Measurements from ENCODE around the gene BCR.

The BCR gene

DNA sequence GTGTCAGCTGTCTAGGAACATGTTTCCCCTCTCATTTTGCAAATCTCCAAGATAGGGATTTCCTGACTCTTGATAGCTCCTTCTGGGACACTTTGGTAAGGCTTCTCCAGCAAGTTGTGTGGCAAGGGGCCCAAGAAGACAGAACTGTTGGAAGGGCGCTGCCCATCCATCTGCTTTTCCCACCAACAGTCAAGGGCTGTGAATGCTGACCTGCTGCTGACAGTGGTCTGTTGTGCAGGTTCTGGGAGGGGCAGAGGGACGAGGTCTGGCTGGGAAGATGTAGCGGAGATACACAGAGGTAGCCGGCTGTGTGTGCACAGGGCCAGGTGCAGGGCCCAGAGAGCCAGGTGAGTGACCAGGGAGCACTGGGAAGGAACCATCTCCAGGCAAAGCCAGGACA, 12.2 kb downstream of the BCR start:
- CTCF ChIA-PET: no interaction called here
- POLR2A ChIA-PET: no interaction called here
- DNase-seq (ENCODE audit: extremely low spot score): no peak
- no peak for TF ChIP-seq CTCF (IDR thresholded peaks at IDR 0.05; ENCODE audit: control extremely low read depth, extremely low read depth, low read depth, missing control alignments)

- no peak for TF ChIP-seq CTCF (IDR thresholded peaks at IDR 0.05; ENCODE audit: control extremely low read depth, extremely low read depth, low read depth, missing control alignments)
- CTCF ChIA-PET: interaction anchor here (1.2 to 1.6 kb wide), 2 partner anchors 10 to 89 kb away, joined by 3 to 6 read pairs; no protein-coding TSS in a partner anchor
- POLR2A ChIA-PET: no interaction called here
- no peak for DNase-seq (ENCODE audit: extremely low spot score)
These were observed 13.0 kb downstream of the BCR start for GRCh38 chr22:23193196-23193827.

DNA sequence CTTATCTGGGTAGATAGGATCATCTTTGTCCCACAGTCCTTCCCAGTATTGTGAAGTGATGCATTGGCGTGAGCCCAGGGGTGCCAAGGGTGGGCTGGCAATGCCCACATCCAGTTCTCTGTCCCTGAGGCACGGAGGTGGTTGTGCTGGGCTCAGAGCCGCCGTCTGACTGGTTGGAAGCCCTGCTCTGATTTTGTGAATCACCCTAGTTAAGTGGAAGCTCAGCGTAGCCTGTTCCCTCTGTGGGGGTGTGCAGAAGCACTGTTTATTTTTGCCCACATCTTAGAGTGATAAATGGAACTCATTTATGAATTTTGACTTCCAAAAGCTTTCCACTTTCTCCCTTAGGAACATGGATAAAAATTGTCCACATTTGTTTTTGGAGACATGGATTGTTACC, 13.6 kb downstream of the BCR start:
- no peak for DNase-seq (ENCODE audit: extremely low spot score)
- POLR2A ChIA-PET: no interaction called here
- CTCF ChIA-PET: interaction anchor here (1.2 to 1.6 kb wide), 2 partner anchors 10 to 88 kb away, joined by 3 to 6 read pairs; no protein-coding TSS in a partner anchor
- no peak for TF ChIP-seq CTCF (IDR thresholded peaks at IDR 0.05; ENCODE audit: control extremely low read depth, extremely low read depth, low read depth, missing control alignments)

DNA sequence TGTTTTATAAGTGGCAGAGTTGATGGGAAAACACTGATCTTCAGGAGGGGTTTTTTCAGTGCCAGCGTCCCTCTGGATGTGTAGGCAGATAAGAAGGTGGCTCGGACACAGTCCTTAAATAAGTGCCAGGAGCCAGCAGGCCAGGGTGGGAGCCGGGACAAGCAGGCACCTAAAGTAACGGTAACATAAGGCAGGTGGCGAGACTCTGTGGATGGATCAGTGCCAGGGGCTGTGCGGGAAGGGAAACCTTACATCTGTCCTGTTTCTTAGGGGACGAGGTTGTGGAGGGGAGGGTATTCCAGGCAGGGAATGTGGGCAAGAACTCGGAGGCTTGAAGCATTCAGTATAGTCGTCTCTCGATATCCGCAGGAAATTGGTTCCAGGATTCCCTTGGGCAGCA, 15.9 kb downstream of the BCR start:
- CTCF ChIA-PET: no interaction called here
- TF ChIP-seq CTCF (IDR thresholded peaks at IDR 0.05; ENCODE audit: control extremely low read depth, extremely low read depth, low read depth, missing control alignments): no peak
- no peak for DNase-seq (ENCODE audit: extremely low spot score)
- POLR2A ChIA-PET: no interaction called here

DNA sequence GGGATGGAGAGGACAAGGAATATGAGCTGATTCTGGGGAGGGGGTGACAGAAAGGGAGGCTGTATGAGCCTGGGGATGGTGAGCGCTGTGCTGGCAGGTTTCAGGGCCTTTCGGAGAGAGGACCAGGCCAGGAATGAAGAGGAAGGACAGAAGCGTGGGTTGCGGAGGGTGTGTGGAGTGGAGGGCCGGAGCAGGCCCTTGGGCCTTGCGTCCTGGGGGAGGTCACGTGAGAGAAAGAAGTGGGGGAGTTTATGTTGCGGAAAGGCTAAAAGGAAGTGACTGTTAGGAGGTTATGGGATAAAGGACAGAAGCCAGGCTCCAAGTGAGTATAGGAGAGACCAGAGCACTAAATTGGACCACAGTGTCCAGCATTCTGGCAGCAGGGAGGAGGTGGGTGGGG, 17.5 kb downstream of the BCR start:
- no peak for DNase-seq (ENCODE audit: extremely low spot score)
- ChIA-PET CTCF (interaction anchor here (0.6 kb wide), 1 partner anchor 84 kb away, joined by 3 read pairs; no protein-coding TSS in a partner anchor), POLR2A (no interaction called here)
- TF ChIP-seq CTCF (IDR thresholded peaks at IDR 0.05; ENCODE audit: control extremely low read depth, extremely low read depth, low read depth, missing control alignments): no peak

- no peak for TF ChIP-seq CTCF (IDR thresholded peaks at IDR 0.05; ENCODE audit: control extremely low read depth, extremely low read depth, low read depth, missing control alignments)
- DNase-seq (ENCODE audit: extremely low spot score): no peak
- ChIA-PET CTCF (no interaction called here), POLR2A (no interaction called here)
These were observed 18.9 kb downstream of the BCR start for GRCh38 chr22:23199159-23199558.

Measured in GM10248 (cell line).